Glomerular endothelial cell (primary cell): ENCODE results near the gene CLIP4. TPM values are rescaled to one million over a fixed set of nuclear protein-coding genes. Genes with fewer than 3 reads are reported as not detected.

Experiments
- DNase-seq: peaks from one replicate; pipeline ENCODE4 v3.0.0-alpha.2; 2011; ENCODE audit warnings: low read depth, low spot score; ENCODE audit errors: extremely low read depth
- total RNA-seq: library from RNA; depleted of rRNA; stranded (reverse); fragments of >200 nt; gene quantifications from 2 replicates; pipeline ENCODE4 v1.2.3, GENCODE V29; 2015

The CLIP4 gene
- total RNA-seq, 1 donor from 2014 or later: 19.0 TPM

DNA sequence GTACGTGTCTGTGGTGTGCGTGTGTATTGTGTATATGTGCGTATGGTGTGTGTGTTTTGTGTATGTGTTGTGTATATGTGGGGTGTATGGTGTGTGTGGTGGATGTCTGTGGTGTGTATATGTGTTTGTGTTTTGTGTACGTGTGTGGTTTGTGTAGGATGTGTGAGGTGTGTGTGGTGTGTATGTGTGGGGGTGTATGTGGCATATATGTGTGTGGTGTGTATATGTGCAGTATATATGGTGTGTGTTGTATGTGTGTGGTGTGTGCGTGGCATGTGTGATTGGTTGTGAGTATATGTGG, 101.3 kb downstream of the CLIP4 start:
- no peak for DNase-seq

DNA sequence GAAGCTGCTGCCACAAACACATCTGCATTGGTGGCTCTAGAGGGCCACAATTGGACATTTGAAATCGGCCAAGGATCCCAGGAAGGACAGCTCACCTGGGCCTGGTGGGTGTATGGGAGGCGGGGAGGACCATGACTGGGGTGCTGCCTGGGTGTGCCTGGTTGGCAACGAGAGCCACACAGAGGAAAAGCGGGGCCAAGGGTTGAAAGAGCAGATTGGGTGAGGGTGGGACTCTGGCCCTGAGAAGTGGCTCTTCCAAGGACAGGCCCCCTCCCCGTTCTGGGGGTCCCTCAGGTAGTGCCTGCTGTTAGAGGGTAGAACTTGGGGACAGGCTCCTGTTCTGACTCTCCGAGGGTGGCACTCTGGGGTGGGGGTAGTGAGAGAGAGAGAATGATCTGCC, 102.9 kb downstream of the CLIP4 start:
- no peak for DNase-seq

DNA sequence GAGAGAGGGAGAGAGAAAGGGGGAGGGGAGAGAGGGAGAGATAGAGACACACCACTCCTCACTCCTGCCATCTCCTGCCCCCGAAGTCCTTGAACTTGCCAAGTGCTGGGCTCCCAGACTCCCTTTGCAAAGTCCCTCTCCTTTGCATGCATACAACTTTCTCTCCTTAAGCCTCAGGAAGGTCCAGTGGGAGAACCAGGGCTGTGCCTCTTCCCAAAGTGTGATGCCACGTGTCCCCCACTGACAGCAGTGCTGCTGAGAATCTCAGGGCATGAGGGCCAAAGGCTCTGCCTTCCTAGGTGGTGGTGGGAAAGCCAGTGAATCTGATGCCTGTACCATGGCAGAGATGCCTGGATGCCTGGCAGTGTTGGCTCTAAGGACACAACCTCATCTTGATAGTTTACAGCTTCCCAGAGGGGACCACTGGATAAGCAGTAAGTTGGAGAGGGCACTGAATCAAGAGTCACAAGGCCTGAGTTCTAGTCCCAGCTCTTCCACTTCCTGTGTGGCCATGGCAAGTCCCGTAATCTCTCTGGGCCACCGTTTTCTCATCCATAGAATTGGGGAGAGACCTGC, 103.4 kb downstream of the CLIP4 start:
- no peak for DNase-seq

DNA sequence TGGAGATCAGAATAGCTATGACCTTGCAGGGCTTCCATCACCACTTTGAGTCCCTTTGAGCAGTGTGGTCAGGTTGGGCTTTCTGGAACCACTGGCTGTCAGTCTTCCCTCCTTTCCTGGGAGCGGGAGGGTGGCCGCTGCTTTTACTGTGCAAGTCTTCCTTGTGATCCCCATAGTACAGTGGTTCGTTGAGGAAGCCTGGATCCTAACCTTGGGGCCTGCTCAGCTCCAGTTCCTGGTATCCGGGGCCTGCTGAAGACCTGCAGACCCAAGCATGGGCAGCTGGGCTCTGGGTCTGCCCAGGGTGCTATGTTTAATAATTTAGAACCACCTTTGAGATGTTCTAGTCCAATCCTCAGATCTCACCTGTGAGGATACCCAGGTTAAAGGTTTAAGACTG, 104.2 kb downstream of the CLIP4 start:
- DNase-seq: no peak

DNA sequence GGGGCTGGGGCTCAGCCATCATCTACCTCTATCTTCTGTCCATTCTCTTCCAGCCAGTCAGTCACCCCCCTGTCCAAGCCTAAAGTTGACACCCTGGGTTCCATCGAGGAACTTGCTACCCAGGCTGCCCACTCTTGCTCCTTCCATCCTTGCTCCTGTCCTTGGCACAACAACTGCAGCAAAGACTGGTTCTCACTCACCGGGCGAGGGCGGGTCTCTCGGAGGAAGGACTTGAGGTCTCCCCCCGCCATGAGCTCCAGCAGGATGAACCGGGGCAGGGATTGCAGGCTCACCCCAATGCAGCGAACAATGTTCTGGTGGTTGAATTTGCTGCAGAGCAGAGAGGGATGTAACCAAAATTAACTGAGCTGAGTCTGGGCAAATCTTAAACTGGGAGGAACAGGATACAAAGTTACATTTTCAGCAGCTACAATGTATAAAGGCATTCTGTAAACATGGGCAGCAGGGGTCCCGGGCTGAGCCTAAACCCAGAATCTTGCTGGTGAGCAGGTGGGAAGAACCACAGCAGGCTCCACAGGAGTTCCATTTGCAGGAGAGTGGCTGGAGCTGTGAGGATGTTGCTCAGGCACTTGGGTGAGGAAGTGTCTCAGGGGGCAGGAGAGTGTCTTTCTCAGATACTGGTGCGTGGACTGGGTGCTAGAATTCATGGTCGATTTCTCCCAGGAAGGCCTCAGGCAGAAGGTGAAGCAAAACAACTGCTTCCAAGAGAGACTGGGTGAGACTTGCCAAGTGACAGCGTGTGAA, 105.5 kb downstream of the CLIP4 start:
- DNase-seq: no peak

DNA sequence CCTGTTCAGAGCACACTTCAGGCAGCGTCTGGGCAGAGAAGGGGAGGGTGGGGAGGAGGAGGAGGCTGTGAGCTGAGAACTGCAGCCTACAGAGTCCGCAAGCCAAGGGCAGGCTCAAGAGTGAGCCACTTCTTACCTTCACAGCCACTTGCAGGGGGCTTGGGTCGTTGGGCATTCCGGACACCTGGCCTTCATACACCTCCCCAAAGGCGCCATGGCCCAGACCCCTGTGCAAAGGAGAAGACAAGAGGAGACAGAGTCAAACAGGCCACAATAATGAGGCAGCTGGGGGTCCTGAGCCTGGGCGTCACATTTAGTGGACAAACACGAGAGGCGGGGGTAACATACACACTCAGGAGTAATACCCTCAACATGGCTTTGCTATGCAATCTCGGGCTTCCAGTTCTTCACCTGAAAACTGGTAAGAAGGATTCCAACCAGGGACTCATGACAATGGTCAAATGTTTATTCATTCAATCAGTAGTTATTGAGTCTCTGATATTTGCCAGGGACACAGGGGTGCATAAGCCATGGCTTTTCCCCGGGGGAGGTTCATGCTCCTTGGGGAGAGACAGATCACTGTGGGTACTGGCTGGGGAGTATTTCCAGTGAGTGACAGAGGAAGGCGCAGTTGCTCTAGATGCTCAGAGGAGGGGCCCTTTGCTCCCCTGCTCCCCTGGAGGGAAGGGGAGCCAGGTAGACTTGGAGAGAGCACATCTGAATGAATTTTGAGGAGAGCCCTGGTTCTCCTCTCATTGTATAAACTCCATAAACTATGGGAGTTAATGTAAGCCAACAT, 107.4 kb downstream of the CLIP4 start:
- no peak for DNase-seq

DNA sequence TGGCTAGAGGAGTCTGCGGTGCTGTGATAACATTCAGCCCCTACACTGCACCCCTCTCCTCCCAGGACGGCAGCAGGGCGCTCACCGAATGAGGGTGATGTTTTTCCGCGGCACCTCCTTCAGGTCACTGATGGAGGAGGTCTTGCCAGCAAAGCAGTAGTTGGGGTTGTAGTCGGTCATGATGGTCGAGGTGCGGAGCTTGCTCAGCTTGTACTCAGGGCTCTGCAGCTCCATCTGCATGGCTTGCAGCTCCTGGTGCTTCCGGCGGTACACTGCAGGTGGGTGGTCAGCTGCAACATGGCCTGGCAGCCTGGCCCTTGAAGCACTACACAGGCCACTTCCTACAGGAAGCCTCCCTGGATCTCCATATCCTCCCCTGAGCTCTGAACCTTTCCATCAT, 108.0 kb downstream of the CLIP4 start:
- DNase-seq: no peak

DNA sequence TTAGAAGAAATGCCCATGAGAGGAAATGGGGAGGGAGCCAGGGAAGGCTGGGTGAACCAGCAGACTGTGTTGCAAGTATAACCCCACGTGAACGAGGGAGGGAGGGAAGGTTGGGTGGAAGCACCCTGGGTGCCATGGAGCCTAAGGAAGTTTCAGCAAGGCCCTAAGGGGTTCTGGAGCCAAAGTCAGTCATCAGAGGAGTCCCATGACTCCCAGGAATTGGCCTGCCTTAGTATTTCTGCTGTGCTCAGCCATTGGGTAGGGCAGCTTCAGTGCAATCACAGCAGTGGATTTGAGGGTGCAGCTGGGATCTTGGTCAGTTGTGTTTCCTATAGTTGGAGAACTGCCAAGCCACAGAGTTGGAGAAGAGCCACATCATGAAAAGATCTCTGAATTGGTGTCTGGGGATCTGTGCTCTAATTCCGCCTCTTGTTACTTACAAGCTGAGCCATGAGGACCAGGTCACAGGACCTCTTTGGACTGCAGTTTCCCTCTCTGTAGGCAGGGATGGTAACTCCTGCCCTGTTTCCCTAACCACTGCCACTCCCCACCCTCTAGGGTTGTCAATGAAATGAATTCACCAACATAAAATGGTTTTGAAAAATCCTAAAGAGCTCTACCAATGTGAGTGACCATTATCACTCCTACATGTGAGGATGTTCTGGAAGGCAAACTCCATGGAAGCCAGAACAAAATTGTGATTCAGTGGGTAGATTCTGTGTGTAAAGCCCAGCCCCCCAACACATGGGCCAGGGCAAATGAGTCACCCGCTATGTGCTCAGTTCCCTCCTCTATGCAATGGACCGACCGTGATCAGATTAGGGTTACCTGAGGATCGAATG, 108.9 kb downstream of the CLIP4 start:
- no peak for DNase-seq

DNA sequence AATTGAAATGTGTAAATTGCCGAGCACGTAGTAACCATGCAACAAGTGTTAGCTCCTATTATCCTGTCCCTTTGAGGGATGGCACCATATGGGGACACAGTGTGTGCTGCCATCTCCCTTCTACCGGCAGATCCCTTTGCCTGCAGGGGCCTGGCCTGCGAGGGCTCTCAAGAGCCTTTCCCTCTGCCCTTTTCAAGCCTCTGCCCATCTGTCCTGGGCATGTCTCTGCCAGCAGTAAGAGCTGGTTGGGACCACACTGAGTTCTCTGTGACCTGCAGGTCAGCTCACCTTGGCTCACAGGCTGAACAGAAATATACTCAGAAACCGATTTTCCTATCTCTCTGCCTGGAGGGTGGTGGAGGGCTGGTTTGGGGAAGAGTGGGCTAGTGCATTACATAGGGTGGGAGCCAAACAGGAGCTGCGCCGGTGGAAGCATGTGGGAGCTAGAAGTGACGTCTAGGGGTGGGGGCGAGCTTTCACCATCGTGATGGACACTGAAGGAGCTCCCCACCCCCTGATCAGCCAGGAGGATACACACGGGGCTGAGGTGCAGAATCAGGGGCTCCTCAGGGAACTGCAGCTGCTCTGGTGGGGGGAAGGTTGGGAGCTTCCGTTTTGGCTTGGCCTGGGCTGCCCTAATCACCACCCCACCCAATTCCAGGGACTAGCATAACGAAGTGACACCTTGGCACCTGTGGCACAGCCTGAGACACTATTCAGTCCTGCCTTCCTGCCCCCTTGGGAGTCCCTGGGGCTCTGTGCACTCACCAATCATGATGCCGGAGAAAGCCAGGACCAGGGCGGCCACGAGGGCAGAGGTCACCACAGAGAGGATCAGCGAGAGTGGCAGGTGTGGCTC, 109.7 kb downstream of the CLIP4 start:
- no peak for DNase-seq

DNA sequence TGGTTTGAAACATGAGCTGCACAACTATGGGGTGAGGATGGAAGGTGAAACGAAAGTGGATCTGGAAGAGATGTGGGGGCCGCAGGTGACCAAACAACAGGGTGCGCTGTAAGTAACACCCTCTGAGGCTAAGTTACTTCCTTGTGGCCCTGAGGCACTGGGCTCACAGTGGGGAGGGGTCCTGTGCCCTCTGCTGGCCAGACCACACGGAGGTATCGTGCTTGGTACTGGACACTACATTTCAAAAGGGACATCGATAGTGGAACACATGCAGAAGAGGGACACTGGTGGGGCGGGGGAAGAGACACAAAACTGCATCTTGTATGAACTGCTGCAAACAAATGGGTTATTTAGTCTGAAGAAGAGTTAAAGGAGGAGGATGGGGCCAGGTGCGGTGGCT, 110.6 kb downstream of the CLIP4 start:
- DNase-seq: no peak

DNA sequence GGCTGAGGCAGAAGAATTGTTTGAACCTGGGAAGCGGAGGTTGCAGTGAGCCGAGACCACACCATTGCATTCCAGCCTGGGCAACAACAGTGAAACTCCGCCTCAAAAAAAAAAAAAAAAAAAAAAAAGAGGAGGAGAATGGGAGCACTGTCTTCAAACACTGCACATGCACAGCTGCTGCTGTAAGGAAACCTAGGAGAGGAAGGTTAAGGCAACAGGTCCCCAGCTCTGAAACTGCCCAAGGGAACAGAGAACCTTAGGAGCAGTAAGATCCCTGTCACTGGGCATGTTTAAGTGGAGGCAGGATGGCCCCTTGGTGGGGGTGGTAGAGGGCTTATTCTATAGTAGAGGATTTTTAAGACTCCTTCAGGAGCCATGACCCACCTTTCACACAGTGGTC, 111.2 kb downstream of the CLIP4 start:
- DNase-seq: no peak

DNA sequence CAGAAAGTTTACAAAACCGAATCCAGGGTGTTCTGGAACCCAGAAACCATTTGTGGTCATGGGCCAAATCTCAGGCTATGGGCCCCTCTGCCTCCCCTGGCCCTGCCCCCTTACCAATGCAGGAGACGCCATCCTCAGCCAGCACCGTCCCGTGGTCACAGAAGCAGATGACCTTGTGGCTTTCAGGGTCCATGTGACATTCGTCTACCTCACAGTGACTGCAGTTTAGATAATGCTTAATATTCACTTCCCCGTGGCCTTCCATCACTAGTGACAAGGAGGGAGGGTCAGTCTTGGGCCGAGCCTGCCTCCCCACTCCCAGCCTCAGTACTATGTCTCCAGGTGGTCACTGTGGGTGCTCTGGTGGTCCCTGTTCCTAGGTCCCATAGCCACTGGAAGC, 111.6 kb downstream of the CLIP4 start:
- no peak for DNase-seq

DNA sequence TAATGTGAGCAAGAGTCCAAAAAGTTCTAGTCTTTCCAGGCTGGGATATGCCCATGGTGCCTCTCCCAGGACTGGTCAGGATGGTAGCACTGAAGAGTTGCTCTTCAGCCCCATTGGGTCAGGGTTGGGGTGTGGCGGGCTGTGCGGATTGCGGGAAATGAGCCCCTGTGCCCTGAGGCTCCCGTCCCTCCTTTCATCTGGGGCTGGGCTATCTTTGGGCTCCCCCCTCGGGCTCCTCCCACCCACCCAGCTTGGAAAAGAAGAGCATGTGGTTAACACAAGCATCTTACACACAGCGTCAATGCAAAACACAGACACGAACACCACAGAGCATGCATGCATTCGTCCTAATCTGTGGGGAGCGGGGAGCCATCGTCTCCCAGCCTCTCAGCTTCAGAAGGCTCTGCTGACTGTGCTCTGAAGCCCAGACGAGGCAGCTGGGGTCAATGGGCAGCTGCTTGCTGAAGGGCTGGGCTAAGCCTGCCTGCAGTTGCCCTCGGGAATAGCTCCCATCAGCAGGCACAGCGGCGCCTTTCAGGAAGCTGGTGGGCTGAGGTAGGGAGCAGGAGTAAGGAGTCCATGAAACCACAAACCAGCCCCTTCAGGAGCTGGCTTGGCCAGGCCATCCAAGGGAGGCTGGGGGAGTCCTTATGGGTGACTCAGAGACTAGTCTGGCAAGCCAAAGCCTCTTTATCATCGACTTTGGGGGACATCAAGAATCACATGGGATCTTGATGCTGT, 112.9 kb downstream of the CLIP4 start:
- no peak for DNase-seq

DNA sequence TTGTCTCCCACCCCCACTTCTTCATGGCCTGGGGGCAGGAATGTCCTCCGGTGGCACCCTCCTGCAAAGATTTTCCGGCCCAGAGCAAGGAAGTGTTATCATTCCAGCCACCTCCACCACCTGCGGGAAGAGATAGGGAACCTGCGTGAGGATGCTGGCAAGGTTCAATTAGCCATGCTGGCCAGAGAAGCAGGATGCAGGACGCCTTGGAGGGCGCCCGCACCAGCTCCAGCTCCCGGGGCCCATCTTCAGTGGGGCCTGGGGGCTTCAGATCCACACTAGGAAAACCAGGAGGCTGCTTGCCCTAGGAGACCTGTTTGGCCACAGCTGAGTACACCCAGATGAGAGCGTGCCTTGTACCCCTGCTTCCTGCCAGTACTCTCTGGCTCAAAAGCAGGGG, 113.7 kb downstream of the CLIP4 start:
- DNase-seq: no peak

DNA sequence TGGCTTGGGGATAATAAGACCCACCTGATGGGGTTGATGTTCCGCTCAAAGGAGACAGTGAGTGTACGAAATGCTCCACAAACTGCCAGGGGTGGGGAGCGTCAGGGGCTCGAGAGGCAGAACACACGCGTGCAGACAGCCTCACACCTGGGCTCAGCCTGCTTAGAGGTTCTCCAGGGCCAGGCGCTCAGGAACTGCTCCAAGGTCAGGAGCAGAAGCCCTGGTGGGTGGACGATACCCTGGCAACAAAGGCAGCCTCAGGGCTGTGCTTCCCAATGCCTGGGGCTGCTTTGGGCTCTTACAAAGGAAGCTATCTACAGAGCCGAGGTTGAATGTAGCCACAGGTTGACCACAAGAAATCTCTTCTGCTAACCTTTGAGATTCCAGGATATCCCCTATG, 114.4 kb downstream of the CLIP4 start:
- no peak for DNase-seq

DNA sequence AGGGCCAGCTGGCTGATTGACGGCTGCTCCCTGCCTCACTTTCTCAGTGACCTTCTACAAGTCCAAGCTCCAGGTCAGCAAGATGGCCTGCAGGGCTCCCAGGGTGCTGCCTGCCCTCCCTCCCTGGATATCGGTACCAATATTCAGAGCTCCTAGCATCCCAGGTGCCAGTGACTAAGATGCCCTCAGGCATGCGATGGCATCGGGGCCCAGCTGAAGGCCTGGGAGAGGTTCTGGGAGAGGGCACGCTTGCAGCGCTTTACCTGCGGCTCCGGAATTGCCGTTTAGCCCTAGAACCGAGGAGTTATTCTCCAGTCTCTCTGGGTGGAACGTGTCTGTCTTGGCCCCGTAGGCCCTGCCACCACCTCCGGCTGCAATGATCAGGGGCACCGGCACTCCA, 116.8 kb downstream of the CLIP4 start:
- DNase-seq: no peak

DNA sequence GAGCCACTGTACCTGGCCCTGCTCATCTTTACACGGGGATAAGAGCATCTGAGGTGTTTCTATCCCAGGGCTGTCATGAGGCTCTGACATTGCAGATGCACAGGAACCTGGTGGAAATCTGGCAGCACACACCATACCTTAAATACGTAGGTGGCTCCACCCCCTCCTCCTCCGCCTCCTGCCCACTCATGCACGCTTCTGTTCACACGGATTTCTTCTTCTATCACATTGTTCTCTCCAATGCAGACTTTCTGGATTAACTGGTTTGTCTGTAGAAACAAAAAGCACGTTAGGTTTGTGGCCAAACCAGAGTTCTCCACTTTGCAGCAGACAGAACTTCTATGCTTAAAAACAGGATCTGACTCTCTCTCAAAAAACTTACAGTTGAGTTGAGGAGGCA, 118.2 kb downstream of the CLIP4 start:
- DNase-seq: no peak

DNA sequence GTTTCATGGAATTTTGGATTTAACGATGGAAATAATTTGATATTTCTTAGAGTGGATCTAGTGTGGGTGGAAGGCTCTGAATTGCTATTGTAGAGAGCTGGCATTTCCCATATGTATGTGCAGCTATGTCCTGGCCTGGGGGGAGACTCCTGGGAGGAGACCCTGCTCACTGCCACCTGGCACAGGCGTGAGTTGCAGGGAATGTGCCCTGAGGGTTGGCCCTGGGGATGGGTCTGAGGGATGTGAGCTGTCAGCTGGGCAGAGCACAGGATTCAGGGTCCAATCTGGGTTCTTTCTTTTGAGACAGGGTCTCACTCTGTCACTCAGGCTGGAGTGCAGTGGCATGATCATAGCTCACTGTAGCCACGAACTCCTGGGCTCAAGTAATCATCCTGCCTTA, 120.2 kb downstream of the CLIP4 start:
- DNase-seq: no peak

DNA sequence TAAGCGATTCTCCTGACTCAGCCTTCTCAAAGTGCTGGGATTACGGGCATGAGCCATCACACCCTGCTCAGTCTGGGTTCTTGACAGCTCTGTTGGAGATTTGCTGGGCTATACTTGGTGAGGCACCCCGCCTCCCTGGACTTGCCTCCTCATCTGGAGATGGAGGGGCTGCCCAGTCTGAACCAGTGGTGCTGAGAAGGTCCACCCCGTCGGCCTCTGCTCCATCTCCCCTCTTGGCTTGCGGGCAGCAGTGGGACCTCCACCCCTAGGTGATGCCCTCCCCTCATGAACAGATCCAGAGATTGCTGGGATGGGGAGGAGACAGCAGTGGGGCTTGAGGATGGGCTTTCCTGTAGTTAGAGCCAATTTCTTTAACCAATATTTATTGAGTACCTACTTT, 120.9 kb downstream of the CLIP4 start:
- DNase-seq: no peak

DNA sequence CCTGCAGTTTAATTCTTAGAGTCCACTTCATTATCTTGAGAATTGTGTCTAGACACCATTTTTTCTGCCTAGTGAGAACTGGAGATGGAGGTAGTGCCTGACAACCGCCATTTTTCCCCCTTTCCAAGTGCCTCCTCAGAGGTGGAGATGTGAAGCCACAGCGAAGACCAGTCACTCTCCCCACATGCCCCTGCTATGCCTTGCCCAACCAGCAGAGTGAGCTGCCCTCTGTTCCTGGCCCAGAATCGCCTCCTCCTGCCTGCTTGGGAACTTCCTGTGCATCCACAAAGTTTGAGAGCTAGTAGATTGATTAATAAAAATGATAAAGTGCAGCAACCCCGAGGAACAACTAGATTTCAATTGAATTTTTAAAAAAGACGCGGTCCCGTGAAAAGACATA, 123.3 kb downstream of the CLIP4 start:
- no peak for DNase-seq
